Fibroblast of mammary gland (primary cell): Measurements from ENCODE around the gene MPV17.
"Not testable (repeated sequence)": the region's sequence is repeated elsewhere in the genome, so short reads cannot be mapped to it uniquely, and the experiment has no call there.

Experiments used
- DNase-seq: peaks from one replicate; pipeline ENCODE4 v3.0.0-alpha.2; 2010; ENCODE audit warnings: low read depth
- H3K4me3 ChIP-seq: 2 replicates; pipeline ENCODE4 v1.5.1; 2011; ENCODE audit warnings: low read depth, mild to moderate bottlenecking, low read length, moderate library complexity; ENCODE audit not compliant: control insufficient read depth
- CTCF ChIP-seq: conservative IDR thresholded peaks from 2 replicates; pipeline ENCODE4 v1.5.1; 2011; ENCODE audit warnings: low read depth, low read length, inconsistent platforms; ENCODE audit not compliant: control insufficient read depth, insufficient read depth

MPV17 gene

GRCh38 chr2:27306573-27307286 lies 16.2 kb downstream of the MPV17 start:
- no peak for DNase-seq
- no peak overlapping the region for H3K4me3 ChIP-seq
- no peak for TF ChIP-seq CTCF

DNA sequence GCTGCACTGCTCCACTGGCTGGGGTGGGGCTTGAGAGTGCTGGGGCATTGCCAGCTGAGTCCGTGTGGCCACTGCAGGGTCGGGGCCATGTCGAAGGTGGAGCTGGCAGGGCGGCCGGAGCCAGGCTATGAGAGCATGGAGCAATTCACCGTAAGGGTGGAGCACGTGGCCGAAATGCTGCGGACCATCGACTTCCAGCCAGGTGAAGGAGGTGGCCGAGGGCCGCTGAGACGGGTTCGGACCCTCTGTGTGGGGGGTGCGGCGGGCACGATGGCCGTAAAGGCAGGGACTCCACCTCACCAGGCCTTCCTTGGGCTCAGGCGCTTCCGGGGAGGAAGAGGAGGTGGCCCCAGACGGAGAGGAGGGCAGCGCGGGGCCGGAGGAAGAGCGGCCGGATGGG lies 16.8 kb downstream of the MPV17 start:
- no peak for DNase-seq
- no peak overlapping the region for H3K4me3 ChIP-seq
- TF ChIP-seq CTCF: no peak

GRCh38 chr2:27305516-27305915 lies 17.4 kb downstream of the MPV17 start:
- DNase-seq: no peak
- no peak overlapping the region for H3K4me3 ChIP-seq
- TF ChIP-seq CTCF: no peak

DNA sequence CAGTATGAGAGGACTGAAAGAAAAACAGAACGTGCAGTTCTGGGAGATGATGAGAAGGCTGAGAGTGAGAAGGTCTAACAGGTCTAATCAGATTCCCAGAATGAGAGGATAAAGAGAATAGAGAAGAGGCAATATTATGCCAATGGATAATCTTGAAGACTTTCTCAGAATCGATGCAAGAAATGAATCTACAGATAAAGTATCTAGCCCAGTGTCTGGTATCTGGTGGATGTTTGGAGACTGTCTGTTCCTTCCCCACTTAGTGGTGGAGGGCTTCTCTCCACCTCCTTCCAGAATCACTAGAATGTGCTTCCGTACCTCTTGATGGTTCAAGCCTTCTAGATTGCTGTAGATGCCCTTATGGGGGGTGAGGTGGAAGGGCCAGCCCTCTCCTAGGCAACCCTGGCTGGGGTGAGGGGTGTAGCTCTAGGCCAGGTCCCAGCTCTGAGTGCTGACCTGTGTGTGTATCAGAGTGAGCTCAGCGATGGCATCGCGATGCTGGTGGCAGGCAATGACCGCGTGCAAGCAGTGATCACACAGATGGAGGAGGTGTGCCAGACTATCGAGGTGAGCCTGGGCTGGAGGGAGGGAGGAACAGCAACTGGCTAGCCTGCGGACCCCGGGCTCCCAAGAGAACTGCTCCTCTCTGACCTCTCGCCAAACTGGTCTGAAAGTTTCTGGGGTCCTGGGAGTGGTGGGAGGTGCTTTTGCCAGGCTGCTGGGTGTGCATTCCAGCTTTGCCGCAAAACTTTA lies 18.2 kb downstream of the MPV17 start:
- H3K4me3 ChIP-seq: no peak overlapping the region
- no peak for TF ChIP-seq CTCF
- DNase-seq: no peak

DNA sequence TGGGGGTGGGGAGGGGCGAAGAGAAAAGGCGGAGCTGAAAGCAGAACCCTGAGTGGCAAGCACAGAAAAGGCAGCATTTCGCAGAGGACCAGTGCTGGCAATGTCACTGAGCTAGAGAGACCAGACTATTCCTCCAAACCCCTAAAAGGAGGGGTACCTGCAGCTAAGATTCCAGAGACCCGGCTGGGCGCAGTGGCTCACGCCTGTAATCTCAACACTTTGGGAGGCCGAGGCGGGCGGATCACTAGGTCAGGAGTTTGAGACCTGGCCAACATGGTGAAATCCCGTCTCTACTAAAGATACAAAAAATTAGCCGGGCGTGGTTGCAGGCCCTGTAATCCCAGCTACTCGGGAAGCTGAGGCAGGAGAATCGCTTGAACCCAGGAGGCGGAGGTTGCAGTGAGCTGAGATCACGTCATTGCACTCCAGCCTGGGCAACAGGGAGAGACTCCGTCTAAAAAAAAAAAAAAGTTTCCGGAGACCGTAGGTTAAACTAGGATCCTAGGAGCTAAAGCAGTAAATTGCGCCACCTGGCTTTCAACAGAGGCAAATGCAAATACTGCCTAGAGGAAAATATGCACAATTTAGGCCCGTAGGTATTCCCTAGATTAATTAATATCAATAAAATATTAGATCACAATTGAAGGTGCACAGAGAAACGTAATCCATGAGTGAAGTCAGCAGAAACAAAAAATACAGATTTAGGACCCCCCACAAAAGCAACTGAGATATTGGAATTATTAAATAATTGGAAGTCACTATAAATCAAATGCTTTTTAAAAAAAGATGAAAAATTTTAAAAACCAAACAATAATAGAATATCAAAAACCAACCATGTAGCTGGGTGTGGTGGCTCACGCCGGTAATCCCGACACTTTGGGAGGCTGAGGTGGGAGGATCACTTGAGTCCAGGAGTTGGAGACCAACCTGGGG lies 19.5 kb downstream of the MPV17 start:
- DNase-seq: peak; percentile 83
- H3K4me3 ChIP-seq: peak overlapping the region; percentile 41
- TF ChIP-seq CTCF: peak; percentile 94

- not testable (repeated sequence) for H3K4me3 ChIP-seq, DNase-seq
These were observed 22.3 kb downstream of the MPV17 start for GRCh38 chr2:27300606-27301005.

DNA sequence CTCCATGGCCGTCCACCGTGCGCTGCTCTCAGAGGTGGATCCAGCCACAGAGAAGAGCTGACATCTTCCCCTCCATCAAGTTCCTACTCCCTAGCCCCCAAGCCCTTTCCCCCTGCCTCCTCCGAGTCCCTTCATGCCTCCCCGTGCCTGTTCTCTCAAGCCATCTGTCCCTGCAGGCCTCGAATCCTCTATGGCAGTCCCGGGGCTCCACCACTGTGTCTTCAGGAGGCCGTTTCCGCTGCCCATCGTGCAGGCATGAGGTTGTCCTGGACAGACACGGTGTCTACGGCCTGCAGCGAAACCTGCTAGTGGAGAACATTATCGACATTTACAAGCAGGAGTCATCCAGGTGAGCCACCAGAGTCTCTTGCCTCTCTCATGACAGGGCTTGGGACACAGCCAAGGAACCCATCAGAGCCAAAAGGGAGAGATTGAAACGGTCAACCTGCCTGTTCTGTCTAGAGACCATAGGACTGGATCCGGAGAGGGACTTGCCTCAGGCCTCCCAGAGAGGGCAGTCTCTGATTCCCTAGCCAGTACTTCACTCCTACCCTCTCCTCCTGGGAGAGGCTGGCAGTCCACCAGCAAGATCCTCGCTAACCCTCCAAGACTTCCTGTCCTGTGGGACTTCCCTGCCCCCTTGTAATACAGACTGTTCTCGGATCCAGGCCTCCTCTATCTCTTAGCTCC lies 24.4 kb downstream of the MPV17 start:
- H3K4me3 ChIP-seq: no peak overlapping the region
- DNase-seq: peak; percentile 15
- no peak for TF ChIP-seq CTCF
